Measurements from ENCODE around the gene TTC28. TPM values are rescaled to one million over a fixed set of nuclear protein-coding genes. Genes with fewer than 3 reads are reported as not detected.

TTC28 gene
- total RNA-seq, 1 donor from 2014 or later = 16.4 TPM

GRCh38 chr22:28030473-28030872, 649.2 kb downstream of the TTC28 start:
- Histone ChIP-seq H3K27ac (replicated peaks) (no peak overlapping the region), H3K4me3 (no peak overlapping the region), H3K4me1 (peaks cover 80% of the 10 kb centered on the region), H3K36me3 (no peaks in the 10 kb centered on the region), H3K9me3 (replicated peaks) (no peaks in the 10 kb centered on the region), H3K27me3 (ENCODE audit: low read depth) (no peaks in the 10 kb centered on the region)
- intact Hi-C loops (cut with micrococcal nuclease) = no loop called here
- no peak for DNase-seq
- TF ChIP-seq CTCF (IDR thresholded peaks at IDR 0.05; ENCODE audit: borderline replicate concordance) = no peak

GRCh38 chr22:28029956-28030355, 649.7 kb downstream of the TTC28 start:
- H3K4me3 ChIP-seq = no peak overlapping the region
- peak overlapping the region; percentile 81 for H3K27ac ChIP-seq (replicated peaks)
- no peaks in the 10 kb centered on the region for H3K36me3 ChIP-seq
- no peaks in the 10 kb centered on the region for H3K9me3 ChIP-seq (replicated peaks)
- H3K4me1 ChIP-seq = peaks cover 80% of the 10 kb centered on the region
- TF ChIP-seq CTCF (IDR thresholded peaks at IDR 0.05; ENCODE audit: borderline replicate concordance) = no peak
- intact Hi-C loops (cut with micrococcal nuclease) = no loop called here
- H3K27me3 ChIP-seq (ENCODE audit: low read depth) = no peaks in the 10 kb centered on the region
- no peak for DNase-seq

- no peak overlapping the region for H3K4me3 ChIP-seq
Observed at GRCh38 chr22:28029201-28029948, 650.3 kb downstream of the TTC28 start.

GRCh38 chr22:28027453-28028448, 651.9 kb downstream of the TTC28 start:
- no peak for DNase-seq
- H3K4me1 ChIP-seq = peaks cover 69% of the 10 kb centered on the region
- intact Hi-C loops (cut with micrococcal nuclease) = no loop called here
- no peak overlapping the region for H3K4me3 ChIP-seq
- no peaks in the 10 kb centered on the region for H3K27me3 ChIP-seq (ENCODE audit: low read depth)
- no peaks in the 10 kb centered on the region for H3K36me3 ChIP-seq
- peak overlapping the region; percentile 81 for H3K27ac ChIP-seq (replicated peaks)
- no peak for TF ChIP-seq CTCF (IDR thresholded peaks at IDR 0.05; ENCODE audit: borderline replicate concordance)
- no peaks in the 10 kb centered on the region for H3K9me3 ChIP-seq (replicated peaks)

More at GRCh38 chr22:28029201-28029948, 650.3 kb downstream of the TTC28 start:
- intact Hi-C loops (cut with micrococcal nuclease) = no loop called here
- no peak for TF ChIP-seq CTCF (IDR thresholded peaks at IDR 0.05; ENCODE audit: borderline replicate concordance)
- peak; percentile 45 for DNase-seq
- Histone ChIP-seq H3K9me3 (replicated peaks) (no peaks in the 10 kb centered on the region), H3K27ac (replicated peaks) (peak overlapping the region; percentile 81), H3K27me3 (ENCODE audit: low read depth) (no peaks in the 10 kb centered on the region), H3K4me1 (peaks cover 80% of the 10 kb centered on the region), H3K36me3 (no peaks in the 10 kb centered on the region)

GRCh38 chr22:28025866-28026575, 653.6 kb downstream of the TTC28 start:
- peaks cover 68% of the 10 kb centered on the region for H3K4me1 ChIP-seq
- no peak for TF ChIP-seq CTCF (IDR thresholded peaks at IDR 0.05; ENCODE audit: borderline replicate concordance)
- intact Hi-C loops (cut with micrococcal nuclease) = no loop called here
- H3K27me3 ChIP-seq (ENCODE audit: low read depth) = no peaks in the 10 kb centered on the region
- no peaks in the 10 kb centered on the region for H3K36me3 ChIP-seq
- peak; percentile 4 for DNase-seq
- no peak overlapping the region for H3K4me3 ChIP-seq
- H3K9me3 ChIP-seq (replicated peaks) = no peaks in the 10 kb centered on the region
- peak overlapping the region; percentile 81 for H3K27ac ChIP-seq (replicated peaks)

Data from left ventricle myocardium inferior (tissue), 1 donor.